HL-60 (cell line): ENCODE results near the gene PHKA2.

Source experiments
- DNase-seq, 2 experiments: peaks; one replicate each; pipeline ENCODE4 v3.0.0-alpha.2; 2010 to 2020; ENCODE audit warnings: low read depth in 1 of 2, low spot score in 1 of 2
- H3K27ac ChIP-seq: fragments of 250-450 bp; sonication (Bioruptor Pico); replicated peaks from 2 replicates; pipeline ENCODE4 v1.5.1; 2020; ENCODE audit warnings: mild to moderate bottlenecking, moderate library complexity
- H3K27me3 ChIP-seq: fragments of 250-450 bp; sonication (Bioruptor Pico); 2 replicates; pipeline ENCODE4 v1.5.1; 2021; ENCODE audit warnings: mild to moderate bottlenecking, moderate library complexity; ENCODE audit not compliant: insufficient read depth, poor library complexity, severe bottlenecking
- H3K4me3 ChIP-seq: replicated peaks from 2 replicates; pipeline ENCODE4 v1.5.1; 2011; ENCODE audit warnings: mild to moderate bottlenecking, control low read depth, low read length; ENCODE audit not compliant: insufficient read depth
- GABPA ChIP-seq: IDR thresholded peaks from 2 replicates; pipeline ENCODE4 v1.6.1; 2012; ENCODE audit warnings: low read depth
- POLR2AphosphoS5 ChIP-seq: IDR thresholded peaks from 2 replicates; pipeline ENCODE4 v1.6.1; 2012; ENCODE audit warnings: low read depth
- SPI1 ChIP-seq: IDR thresholded peaks from 2 replicates; pipeline ENCODE4 v1.6.1; 2012; ENCODE audit warnings: low read depth, mild to moderate bottlenecking, borderline replicate concordance
- TF ChIP-seq, protein P1 (sequence below): IDR thresholded peaks from 2 replicates; pipeline ENCODE4 v1.6.1; 2012; ENCODE audit warnings: low read depth; ENCODE audit not compliant: insufficient replicate concordance
- TF ChIP-seq, protein P2 (sequence below): IDR thresholded peaks from one replicate; pipeline ENCODE4 v1.5.1; 2011; ENCODE audit warnings: low read length, control low read depth, inconsistent platforms; ENCODE audit not compliant: insufficient read depth

The PHKA2 gene

DNA sequence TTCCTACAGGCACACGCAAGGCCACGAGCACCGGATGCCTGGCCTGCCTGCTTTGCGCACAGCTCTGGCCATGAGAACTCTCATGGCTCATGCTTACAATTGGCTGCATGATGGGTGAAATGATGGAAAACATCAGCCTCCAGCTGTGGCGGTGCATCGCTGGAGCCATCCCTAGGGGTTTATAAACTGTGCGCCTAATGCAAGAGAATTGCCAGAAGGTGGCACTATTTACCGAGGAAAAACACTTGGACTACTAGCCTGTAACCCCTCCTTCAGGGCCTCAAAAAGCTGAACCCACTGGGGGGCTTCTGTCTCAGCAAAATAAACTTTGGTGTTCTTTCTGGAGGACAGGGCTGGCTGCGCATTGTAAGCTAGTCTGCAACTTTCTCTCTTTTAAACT is 51.9 kb downstream of the PHKA2 start:
- Histone ChIP-seq H3K4me3 (no peak overlapping the region), H3K27ac (no peak overlapping the region), H3K27me3 (no peaks in the 10 kb centered on the region)
- DNase-seq: peak in 1 of 2 experiments; percentile 23
- TF ChIP-seq, protein P1, sequence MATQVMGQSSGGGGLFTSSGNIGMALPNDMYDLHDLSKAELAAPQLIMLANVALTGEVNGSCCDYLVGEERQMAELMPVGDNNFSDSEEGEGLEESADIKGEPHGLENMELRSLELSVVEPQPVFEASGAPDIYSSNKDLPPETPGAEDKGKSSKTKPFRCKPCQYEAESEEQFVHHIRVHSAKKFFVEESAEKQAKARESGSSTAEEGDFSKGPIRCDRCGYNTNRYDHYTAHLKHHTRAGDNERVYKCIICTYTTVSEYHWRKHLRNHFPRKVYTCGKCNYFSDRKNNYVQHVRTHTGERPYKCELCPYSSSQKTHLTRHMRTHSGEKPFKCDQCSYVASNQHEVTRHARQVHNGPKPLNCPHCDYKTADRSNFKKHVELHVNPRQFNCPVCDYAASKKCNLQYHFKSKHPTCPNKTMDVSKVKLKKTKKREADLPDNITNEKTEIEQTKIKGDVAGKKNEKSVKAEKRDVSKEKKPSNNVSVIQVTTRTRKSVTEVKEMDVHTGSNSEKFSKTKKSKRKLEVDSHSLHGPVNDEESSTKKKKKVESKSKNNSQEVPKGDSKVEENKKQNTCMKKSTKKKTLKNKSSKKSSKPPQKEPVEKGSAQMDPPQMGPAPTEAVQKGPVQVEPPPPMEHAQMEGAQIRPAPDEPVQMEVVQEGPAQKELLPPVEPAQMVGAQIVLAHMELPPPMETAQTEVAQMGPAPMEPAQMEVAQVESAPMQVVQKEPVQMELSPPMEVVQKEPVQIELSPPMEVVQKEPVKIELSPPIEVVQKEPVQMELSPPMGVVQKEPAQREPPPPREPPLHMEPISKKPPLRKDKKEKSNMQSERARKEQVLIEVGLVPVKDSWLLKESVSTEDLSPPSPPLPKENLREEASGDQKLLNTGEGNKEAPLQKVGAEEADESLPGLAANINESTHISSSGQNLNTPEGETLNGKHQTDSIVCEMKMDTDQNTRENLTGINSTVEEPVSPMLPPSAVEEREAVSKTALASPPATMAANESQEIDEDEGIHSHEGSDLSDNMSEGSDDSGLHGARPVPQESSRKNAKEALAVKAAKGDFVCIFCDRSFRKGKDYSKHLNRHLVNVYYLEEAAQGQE: no peak
- TF ChIP-seq SPI1: no peak
- no peak for TF ChIP-seq POLR2AphosphoS5
- no peak for TF ChIP-seq GABPA
- TF ChIP-seq, protein P2, sequence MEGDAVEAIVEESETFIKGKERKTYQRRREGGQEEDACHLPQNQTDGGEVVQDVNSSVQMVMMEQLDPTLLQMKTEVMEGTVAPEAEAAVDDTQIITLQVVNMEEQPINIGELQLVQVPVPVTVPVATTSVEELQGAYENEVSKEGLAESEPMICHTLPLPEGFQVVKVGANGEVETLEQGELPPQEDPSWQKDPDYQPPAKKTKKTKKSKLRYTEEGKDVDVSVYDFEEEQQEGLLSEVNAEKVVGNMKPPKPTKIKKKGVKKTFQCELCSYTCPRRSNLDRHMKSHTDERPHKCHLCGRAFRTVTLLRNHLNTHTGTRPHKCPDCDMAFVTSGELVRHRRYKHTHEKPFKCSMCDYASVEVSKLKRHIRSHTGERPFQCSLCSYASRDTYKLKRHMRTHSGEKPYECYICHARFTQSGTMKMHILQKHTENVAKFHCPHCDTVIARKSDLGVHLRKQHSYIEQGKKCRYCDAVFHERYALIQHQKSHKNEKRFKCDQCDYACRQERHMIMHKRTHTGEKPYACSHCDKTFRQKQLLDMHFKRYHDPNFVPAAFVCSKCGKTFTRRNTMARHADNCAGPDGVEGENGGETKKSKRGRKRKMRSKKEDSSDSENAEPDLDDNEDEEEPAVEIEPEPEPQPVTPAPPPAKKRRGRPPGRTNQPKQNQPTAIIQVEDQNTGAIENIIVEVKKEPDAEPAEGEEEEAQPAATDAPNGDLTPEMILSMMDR: no peak

DNA sequence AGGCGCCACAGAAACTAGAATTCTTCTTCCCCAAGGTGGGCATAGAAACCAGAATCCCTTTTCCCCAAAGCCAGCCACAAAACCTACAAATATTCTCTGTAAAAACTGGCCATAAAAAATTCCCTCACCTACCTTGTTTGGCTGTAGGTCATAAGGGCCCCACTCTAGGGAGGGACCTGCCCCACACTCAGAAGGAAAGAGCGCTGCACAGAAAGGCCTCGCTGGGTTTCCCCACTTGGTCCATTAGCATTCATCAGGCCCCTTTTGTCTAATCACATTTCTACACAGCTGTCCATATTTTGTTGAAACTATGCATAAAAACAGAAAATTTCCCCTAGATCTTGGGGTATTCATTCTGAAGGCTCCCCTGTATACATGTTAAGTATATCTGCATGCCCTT is 54.1 kb downstream of the PHKA2 start:
- Histone ChIP-seq H3K4me3 (no peak overlapping the region), H3K27ac (no peak overlapping the region), H3K27me3 (no peaks in the 10 kb centered on the region)
- no peak for TF ChIP-seq GABPA
- no peak for TF ChIP-seq SPI1
- TF ChIP-seq, protein P1: no peak
- TF ChIP-seq, protein P2: no peak
- no peak for TF ChIP-seq POLR2AphosphoS5
- DNase-seq: no peak

DNA sequence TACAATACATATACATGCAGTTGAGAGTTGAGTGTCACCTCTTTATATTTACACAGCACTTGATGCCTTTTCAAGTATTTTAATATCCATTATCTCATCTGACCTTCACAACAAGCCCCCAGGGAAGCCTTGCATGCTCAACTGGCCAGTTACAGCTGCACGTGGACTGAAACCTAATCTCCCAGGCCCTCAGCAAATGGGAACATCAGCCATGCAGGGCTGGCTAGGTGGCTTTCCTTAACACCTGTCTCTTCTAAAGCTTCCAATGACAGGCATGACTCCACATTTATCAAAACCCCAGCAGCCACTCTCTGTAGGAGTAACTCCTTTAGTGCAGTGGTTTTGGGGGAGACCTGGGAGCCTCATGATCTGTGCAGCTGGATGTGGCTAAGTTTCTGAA is 56.4 kb downstream of the PHKA2 start:
- Histone ChIP-seq H3K4me3 (no peak overlapping the region), H3K27me3 (no peaks in the 10 kb centered on the region), H3K27ac (no peak overlapping the region)
- no peak for DNase-seq
- TF ChIP-seq GABPA: no peak
- no peak for TF ChIP-seq POLR2AphosphoS5
- TF ChIP-seq, protein P1: no peak
- no peak for TF ChIP-seq SPI1
- TF ChIP-seq, protein P2: no peak
